Adipocyte (in vitro differentiated cells): Measurements from ENCODE around the gene USP32.

Experiments used
- DNase-seq: peaks from one replicate; pipeline ENCODE4 v3.0.0-alpha.2; 2015; ENCODE audit warnings: low read depth
- H3K27me3 ChIP-seq: replicated peaks from 2 replicates; pipeline ENCODE4 v1.7.0; 2013; ENCODE audit warnings: mild to moderate bottlenecking, low read length, moderate library complexity; ENCODE audit not compliant: control insufficient read depth, insufficient read depth
- H3K36me3 ChIP-seq: 2 replicates; pipeline ENCODE4 v1.7.0; 2013; ENCODE audit warnings: low read length, mild to moderate bottlenecking, moderate library complexity; ENCODE audit not compliant: control insufficient read depth, insufficient read depth, severe bottlenecking
- H3K4me1 ChIP-seq: 2 replicates; pipeline ENCODE4 v1.7.0; 2013; ENCODE audit warnings: mild to moderate bottlenecking, low read length, moderate library complexity; ENCODE audit not compliant: control insufficient read depth, insufficient read depth
- H3K4me3 ChIP-seq: 2 replicates; pipeline ENCODE4 v1.7.0; 2013; ENCODE audit warnings: mild to moderate bottlenecking, low read length, moderate library complexity
- H3K9ac ChIP-seq: 2 replicates; pipeline ENCODE4 v1.7.0; 2013; ENCODE audit warnings: mild to moderate bottlenecking, low read length, moderate library complexity
- H3K9me3 ChIP-seq: 2 replicates; pipeline ENCODE4 v1.7.0; 2013; ENCODE audit warnings: mild to moderate bottlenecking, low read length, moderate library complexity; ENCODE audit not compliant: control insufficient read depth

Gene USP32

GRCh38 chr17:60292697-60293096 is 99.2 kb downstream of the USP32 start:
- no peaks in the 10 kb centered on the region for H3K9me3 ChIP-seq
- no peaks in the 10 kb centered on the region for H3K4me1 ChIP-seq
- peaks cover 27% of the 10 kb centered on the region for H3K36me3 ChIP-seq
- H3K9ac ChIP-seq, result no peak overlapping the region
- no peaks in the 10 kb centered on the region for H3K27me3 ChIP-seq
- no peak overlapping the region for H3K4me3 ChIP-seq
- no peak for DNase-seq

- Histone ChIP-seq H3K9ac (no peak overlapping the region), H3K4me1 (no peaks in the 10 kb centered on the region), H3K4me3 (no peak overlapping the region), H3K36me3 (peaks cover 28% of the 10 kb centered on the region), H3K27me3 (no peaks in the 10 kb centered on the region), H3K9me3 (no peaks in the 10 kb centered on the region)
- DNase-seq, result no peak
These were observed 107.2 kb downstream of the USP32 start for GRCh38 chr17:60284709-60285108.

GRCh38 chr17:60283816-60284215 is 108.1 kb downstream of the USP32 start:
- H3K36me3 ChIP-seq, result peaks cover 28% of the 10 kb centered on the region
- H3K9ac ChIP-seq, result no peak overlapping the region
- H3K4me3 ChIP-seq, result no peak overlapping the region
- H3K4me1 ChIP-seq, result no peaks in the 10 kb centered on the region
- H3K9me3 ChIP-seq, result no peaks in the 10 kb centered on the region
- DNase-seq, result no peak
- H3K27me3 ChIP-seq, result no peaks in the 10 kb centered on the region

- H3K27me3 ChIP-seq, result no peaks in the 10 kb centered on the region
- peaks cover 4% of the 10 kb centered on the region for H3K36me3 ChIP-seq
- no peak overlapping the region for H3K4me3 ChIP-seq
- H3K9me3 ChIP-seq, result no peaks in the 10 kb centered on the region
- H3K4me1 ChIP-seq, result no peaks in the 10 kb centered on the region
- no peak for DNase-seq
- H3K9ac ChIP-seq, result no peak overlapping the region
These were observed 111.3 kb downstream of the USP32 start for GRCh38 chr17:60280673-60281072.

GRCh38 chr17:60278237-60278636 is 113.7 kb downstream of the USP32 start:
- DNase-seq, result no peak

GRCh38 chr17:60277258-60277657 is 114.7 kb downstream of the USP32 start:
- H3K27me3 ChIP-seq, result no peaks in the 10 kb centered on the region
- H3K36me3 ChIP-seq, result no peaks in the 10 kb centered on the region
- DNase-seq, result no peak
- peaks cover 3% of the 10 kb centered on the region for H3K4me1 ChIP-seq
- H3K9me3 ChIP-seq, result no peaks in the 10 kb centered on the region
- no peak overlapping the region for H3K9ac ChIP-seq
- H3K4me3 ChIP-seq, result no peak overlapping the region

More at GRCh38 chr17:60278237-60278636, 113.7 kb downstream of the USP32 start:
- Histone ChIP-seq H3K4me1 (peaks cover 1% of the 10 kb centered on the region), H3K9ac (no peak overlapping the region), H3K9me3 (no peaks in the 10 kb centered on the region), H3K4me3 (no peak overlapping the region), H3K36me3 (no peaks in the 10 kb centered on the region), H3K27me3 (no peaks in the 10 kb centered on the region)

GRCh38 chr17:60269417-60269816 is 122.5 kb downstream of the USP32 start:
- peaks cover 3% of the 10 kb centered on the region for H3K4me1 ChIP-seq
- no peaks in the 10 kb centered on the region for H3K9me3 ChIP-seq
- H3K9ac ChIP-seq, result no peak overlapping the region
- H3K27me3 ChIP-seq, result no peaks in the 10 kb centered on the region
- no peak overlapping the region for H3K4me3 ChIP-seq
- no peak for DNase-seq
- H3K36me3 ChIP-seq, result peaks cover 25% of the 10 kb centered on the region

- no peaks in the 10 kb centered on the region for H3K9me3 ChIP-seq
- peaks cover 73% of the 10 kb centered on the region for H3K36me3 ChIP-seq
- H3K9ac ChIP-seq, result no peak overlapping the region
- DNase-seq, result no peak
- H3K4me3 ChIP-seq, result no peak overlapping the region
- no peaks in the 10 kb centered on the region for H3K27me3 ChIP-seq
- H3K4me1 ChIP-seq, result no peaks in the 10 kb centered on the region
These were observed 131.4 kb downstream of the USP32 start for GRCh38 chr17:60260540-60260939.

GRCh38 chr17:60258313-60258712 is 133.6 kb downstream of the USP32 start:
- Histone ChIP-seq H3K27me3 (no peaks in the 10 kb centered on the region), H3K9me3 (no peaks in the 10 kb centered on the region), H3K9ac (no peak overlapping the region), H3K36me3 (peaks cover 63% of the 10 kb centered on the region), H3K4me3 (no peak overlapping the region), H3K4me1 (no peaks in the 10 kb centered on the region)
- DNase-seq, result no peak

GRCh38 chr17:60256174-60256573 is 135.8 kb downstream of the USP32 start:
- Histone ChIP-seq H3K27me3 (no peaks in the 10 kb centered on the region), H3K9me3 (no peaks in the 10 kb centered on the region), H3K36me3 (peaks cover 66% of the 10 kb centered on the region), H3K4me1 (no peaks in the 10 kb centered on the region), H3K4me3 (no peak overlapping the region), H3K9ac (no peak overlapping the region)
- no peak for DNase-seq

GRCh38 chr17:60253048-60253447 is 138.9 kb downstream of the USP32 start:
- peaks cover 69% of the 10 kb centered on the region for H3K36me3 ChIP-seq

GRCh38 chr17:60252459-60252858 is 139.5 kb downstream of the USP32 start:
- Histone ChIP-seq H3K36me3 (peaks cover 67% of the 10 kb centered on the region), H3K4me3 (no peak overlapping the region), H3K27me3 (no peaks in the 10 kb centered on the region), H3K4me1 (no peaks in the 10 kb centered on the region), H3K9ac (no peak overlapping the region), H3K9me3 (no peaks in the 10 kb centered on the region)
- no peak for DNase-seq

More at GRCh38 chr17:60253048-60253447, 138.9 kb downstream of the USP32 start:
- Histone ChIP-seq H3K9ac (no peak overlapping the region), H3K27me3 (no peaks in the 10 kb centered on the region), H3K9me3 (no peaks in the 10 kb centered on the region), H3K4me1 (no peaks in the 10 kb centered on the region), H3K4me3 (no peak overlapping the region)
- DNase-seq, result no peak
